Measurements from ENCODE around the gene NOTUM.

- no peak for TF ChIP-seq CTCF (conservative IDR thresholded peaks at IDR 0.05)
- no peak for TF ChIP-seq EZH2 (IDR thresholded peaks at IDR 0.05; ENCODE audit: low read depth)
Observed at GRCh38 chr17:82006468-82007227, 45.7 kb upstream of the NOTUM start.

Measured in PC-9 (cell line).